Esophagus muscularis mucosa (tissue), 4 donors: ENCODE results near the gene CSTB.

Experiments
- EP300 ChIP-seq: sonication (generic); formaldehyde crosslinking; IDR thresholded peaks from one replicate; pipeline ENCODE4 v1.6.1; 2017; ENCODE audit warnings: antibody characterized with exemption
- POLR2A ChIP-seq: fragments of 450-650 bp; IDR thresholded peaks from one replicate; pipeline ENCODE4 v1.6.1; 2017; ENCODE audit warnings: antibody characterized with exemption, moderate library complexity, mild to moderate bottlenecking, low read depth
- TF ChIP-seq, protein P1 (sequence below), 3 experiments: fragments of 200-600 bp in 2 of 3; fragments of 450-650 bp in 1 of 3; sonication (generic) in 2 of 3; IDR thresholded peaks; one replicate each; pipeline ENCODE4 v1.5.1; 2017 to 2019; ENCODE audit warnings: antibody characterized with exemption in 3 of 3, mild to moderate bottlenecking in 2 of 3, moderate library complexity in 1 of 3

DNA sequence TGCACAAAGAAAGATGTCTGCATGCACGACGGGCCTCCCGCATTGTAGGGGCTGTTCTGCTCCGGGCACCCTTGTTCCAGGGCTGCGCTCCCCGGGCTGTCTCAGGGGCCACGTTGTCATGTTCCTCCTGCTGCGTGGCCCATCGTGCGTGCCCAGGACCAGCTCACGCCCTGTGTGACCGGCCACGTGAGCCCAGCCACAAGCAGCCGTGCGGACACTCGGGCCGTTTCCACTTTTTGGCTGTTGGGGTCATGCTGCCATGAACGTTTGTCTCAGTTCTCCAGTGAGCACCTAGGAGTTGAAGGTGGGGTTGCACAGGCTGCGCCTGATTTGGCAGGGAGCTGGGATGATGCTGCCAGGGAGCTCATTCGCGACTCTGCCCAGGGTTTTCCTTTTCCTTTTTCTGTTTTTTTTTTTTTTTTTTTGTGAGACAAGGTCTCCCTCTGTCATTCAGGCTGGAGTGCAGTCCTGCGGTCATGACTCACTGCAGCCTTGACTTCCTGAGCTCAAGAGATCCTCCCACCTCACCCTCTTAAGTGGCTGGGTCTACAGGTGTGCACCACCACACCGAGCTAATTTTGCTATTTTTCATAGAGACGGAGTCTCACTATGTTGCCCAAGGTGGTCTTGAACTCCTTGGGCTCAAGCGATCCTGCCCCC, 39.8 kb downstream of the CSTB start:
- TF ChIP-seq, protein P1, sequence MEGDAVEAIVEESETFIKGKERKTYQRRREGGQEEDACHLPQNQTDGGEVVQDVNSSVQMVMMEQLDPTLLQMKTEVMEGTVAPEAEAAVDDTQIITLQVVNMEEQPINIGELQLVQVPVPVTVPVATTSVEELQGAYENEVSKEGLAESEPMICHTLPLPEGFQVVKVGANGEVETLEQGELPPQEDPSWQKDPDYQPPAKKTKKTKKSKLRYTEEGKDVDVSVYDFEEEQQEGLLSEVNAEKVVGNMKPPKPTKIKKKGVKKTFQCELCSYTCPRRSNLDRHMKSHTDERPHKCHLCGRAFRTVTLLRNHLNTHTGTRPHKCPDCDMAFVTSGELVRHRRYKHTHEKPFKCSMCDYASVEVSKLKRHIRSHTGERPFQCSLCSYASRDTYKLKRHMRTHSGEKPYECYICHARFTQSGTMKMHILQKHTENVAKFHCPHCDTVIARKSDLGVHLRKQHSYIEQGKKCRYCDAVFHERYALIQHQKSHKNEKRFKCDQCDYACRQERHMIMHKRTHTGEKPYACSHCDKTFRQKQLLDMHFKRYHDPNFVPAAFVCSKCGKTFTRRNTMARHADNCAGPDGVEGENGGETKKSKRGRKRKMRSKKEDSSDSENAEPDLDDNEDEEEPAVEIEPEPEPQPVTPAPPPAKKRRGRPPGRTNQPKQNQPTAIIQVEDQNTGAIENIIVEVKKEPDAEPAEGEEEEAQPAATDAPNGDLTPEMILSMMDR (IDR thresholded peaks at IDR 0.05) = no peak
- TF ChIP-seq EP300 = no peak
- no peak for TF ChIP-seq POLR2A
